ENCODE measurements around the gene MXI1.
A peak's percentile ranks its signal among the peaks of the same experiment; 100 is the strongest.

The MXI1 gene

GRCh38 chr10:110279407-110279986 is 72.1 kb downstream of the MXI1 start:
- TF ChIP-seq EZH2phosphoT487 (IDR thresholded peaks at IDR 0.05; ENCODE audit: borderline replicate concordance, low read length): no peak
- TF ChIP-seq CTCF (IDR thresholded peaks at IDR 0.05; ENCODE audit: low read depth, low read length, poor library complexity, severe bottlenecking): peak; percentile 71
- peak overlapping the region; percentile 38 for H3K4me2 ChIP-seq (ENCODE audit: low read length)
- peak overlapping the region; percentile 3; the same call in 1 of the 2 replicates for H3K4me3 ChIP-seq (ENCODE audit: low read length)
- H3K36me3 ChIP-seq (ENCODE audit: control insufficient read depth, low read length): peaks cover 5% of the 10 kb centered on the region
- H3K27ac ChIP-seq (ENCODE audit: low read depth, low read length): no peak overlapping the region
- no peaks in the 10 kb centered on the region for H3K9me3 ChIP-seq (ENCODE audit: control insufficient read depth, insufficient read depth, low read length)
- H3K79me2 ChIP-seq (ENCODE audit: control insufficient read depth, low read length): no peaks in the 10 kb centered on the region
- H3K27me3 ChIP-seq (ENCODE audit: control insufficient read depth, low read length): no peaks in the 10 kb centered on the region
- peaks cover 20% of the 10 kb centered on the region for H3K4me1 ChIP-seq (ENCODE audit: control insufficient read depth, low read length)
- H4K20me1 ChIP-seq (ENCODE audit: control insufficient read depth, insufficient read depth, low read depth, low read length): no peaks in the 10 kb centered on the region
- H3F3A ChIP-seq (ENCODE audit: control insufficient read depth, insufficient read depth): peaks cover 3% of the 10 kb centered on the region; the same call in 1 of the 2 replicates
- no peaks in the 10 kb centered on the region for H3K9me2 ChIP-seq (replicated peaks; ENCODE audit: control insufficient read depth, low read length)

GRCh38 chr10:110284262-110284661 is 76.9 kb downstream of the MXI1 start:
- Histone ChIP-seq H3F3A (ENCODE audit: control insufficient read depth, insufficient read depth) (peaks cover 3% of the 10 kb centered on the region; the same call in 1 of the 2 replicates), H3K4me3 (ENCODE audit: low read length) (no peak overlapping the region), H4K20me1 (ENCODE audit: control insufficient read depth, insufficient read depth, low read depth, low read length) (no peaks in the 10 kb centered on the region), H3K4me1 (ENCODE audit: control insufficient read depth, low read length) (peaks cover 10% of the 10 kb centered on the region), H3K27ac (ENCODE audit: low read depth, low read length) (no peak overlapping the region), H3K36me3 (ENCODE audit: control insufficient read depth, low read length) (peaks cover 43% of the 10 kb centered on the region), H3K79me2 (ENCODE audit: control insufficient read depth, low read length) (no peaks in the 10 kb centered on the region), H3K9me3 (ENCODE audit: control insufficient read depth, insufficient read depth, low read length) (no peaks in the 10 kb centered on the region), H3K9me2 (replicated peaks; ENCODE audit: control insufficient read depth, low read length) (no peaks in the 10 kb centered on the region), H3K4me2 (ENCODE audit: low read length) (no peak overlapping the region), H3K27me3 (ENCODE audit: control insufficient read depth, low read length) (no peaks in the 10 kb centered on the region)
- TF ChIP-seq EZH2phosphoT487 (IDR thresholded peaks at IDR 0.05; ENCODE audit: borderline replicate concordance, low read length) (no peak), CTCF (IDR thresholded peaks at IDR 0.05; ENCODE audit: low read depth, low read length, poor library complexity, severe bottlenecking) (no peak)

- Histone ChIP-seq H3K79me2 (ENCODE audit: control insufficient read depth, low read length) (no peaks in the 10 kb centered on the region), H4K20me1 (ENCODE audit: control insufficient read depth, insufficient read depth, low read depth, low read length) (no peaks in the 10 kb centered on the region), H3K36me3 (ENCODE audit: control insufficient read depth, low read length) (peaks cover 52% of the 10 kb centered on the region), H3K27me3 (ENCODE audit: control insufficient read depth, low read length) (no peaks in the 10 kb centered on the region), H3K9me3 (ENCODE audit: control insufficient read depth, insufficient read depth, low read length) (no peaks in the 10 kb centered on the region), H3K27ac (ENCODE audit: low read depth, low read length) (no peak overlapping the region), H3K4me1 (ENCODE audit: control insufficient read depth, low read length) (peaks cover 9% of the 10 kb centered on the region), H3K4me3 (ENCODE audit: low read length) (no peak overlapping the region), H3K9me2 (replicated peaks; ENCODE audit: control insufficient read depth, low read length) (no peaks in the 10 kb centered on the region), H3F3A (ENCODE audit: control insufficient read depth, insufficient read depth) (peaks cover 3% of the 10 kb centered on the region; the same call in 1 of the 2 replicates), H3K4me2 (ENCODE audit: low read length) (no peak overlapping the region)
- TF ChIP-seq EZH2phosphoT487 (IDR thresholded peaks at IDR 0.05; ENCODE audit: borderline replicate concordance, low read length) (no peak), CTCF (IDR thresholded peaks at IDR 0.05; ENCODE audit: low read depth, low read length, poor library complexity, severe bottlenecking) (no peak)
These were observed 78.1 kb downstream of the MXI1 start for GRCh38 chr10:110285501-110285900.
